ENCODE measurements around the gene ZNF556.

DNA sequence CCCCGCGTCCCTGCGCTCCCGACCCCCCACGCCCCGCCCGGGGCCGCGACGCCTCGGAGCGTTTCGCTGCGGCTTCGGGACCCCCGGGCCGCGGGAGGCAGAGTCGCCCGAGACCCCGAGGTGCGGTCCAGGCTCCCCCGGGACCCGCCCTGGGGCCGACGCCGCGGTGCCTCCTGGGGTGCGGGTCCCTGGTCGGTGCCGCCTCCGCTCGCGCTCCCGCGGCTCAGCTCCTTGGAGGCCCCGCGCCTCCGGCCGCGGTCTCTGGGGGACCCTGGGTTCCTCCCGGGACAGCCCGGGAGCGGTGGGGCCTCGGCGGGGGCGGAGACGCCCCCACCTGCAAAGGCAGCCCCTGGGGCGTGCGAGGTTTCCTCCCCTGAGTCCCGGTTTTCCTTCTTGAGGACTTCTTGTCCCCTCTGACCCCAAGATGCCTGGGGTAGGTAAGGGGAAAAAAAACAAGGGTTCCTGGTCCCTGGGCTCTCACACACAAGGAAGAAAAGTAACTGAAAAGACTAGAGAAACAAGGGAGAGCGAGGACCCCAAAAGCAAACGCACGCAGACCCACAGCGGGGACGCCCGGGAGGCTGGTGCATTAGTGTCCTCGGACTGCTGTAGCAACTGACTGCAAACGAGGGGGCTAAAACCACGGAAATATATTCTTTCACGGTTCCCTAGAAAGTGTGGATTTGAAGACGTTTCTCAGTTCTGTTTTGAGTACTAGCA is 25.1 kb upstream of the ZNF556 start:
- TF ChIP-seq, protein P1, sequence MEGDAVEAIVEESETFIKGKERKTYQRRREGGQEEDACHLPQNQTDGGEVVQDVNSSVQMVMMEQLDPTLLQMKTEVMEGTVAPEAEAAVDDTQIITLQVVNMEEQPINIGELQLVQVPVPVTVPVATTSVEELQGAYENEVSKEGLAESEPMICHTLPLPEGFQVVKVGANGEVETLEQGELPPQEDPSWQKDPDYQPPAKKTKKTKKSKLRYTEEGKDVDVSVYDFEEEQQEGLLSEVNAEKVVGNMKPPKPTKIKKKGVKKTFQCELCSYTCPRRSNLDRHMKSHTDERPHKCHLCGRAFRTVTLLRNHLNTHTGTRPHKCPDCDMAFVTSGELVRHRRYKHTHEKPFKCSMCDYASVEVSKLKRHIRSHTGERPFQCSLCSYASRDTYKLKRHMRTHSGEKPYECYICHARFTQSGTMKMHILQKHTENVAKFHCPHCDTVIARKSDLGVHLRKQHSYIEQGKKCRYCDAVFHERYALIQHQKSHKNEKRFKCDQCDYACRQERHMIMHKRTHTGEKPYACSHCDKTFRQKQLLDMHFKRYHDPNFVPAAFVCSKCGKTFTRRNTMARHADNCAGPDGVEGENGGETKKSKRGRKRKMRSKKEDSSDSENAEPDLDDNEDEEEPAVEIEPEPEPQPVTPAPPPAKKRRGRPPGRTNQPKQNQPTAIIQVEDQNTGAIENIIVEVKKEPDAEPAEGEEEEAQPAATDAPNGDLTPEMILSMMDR (IDR thresholded peaks at IDR 0.05; ENCODE audit: low read depth, low read length), result no peak
- TF ChIP-seq POLR2A (IDR thresholded peaks at IDR 0.05; ENCODE audit: extremely low read depth, insufficient read length) (no peak), MYC (IDR thresholded peaks at IDR 0.05; ENCODE audit: low read depth, low read length) (no peak)
- TF ChIP-seq, protein P2, sequence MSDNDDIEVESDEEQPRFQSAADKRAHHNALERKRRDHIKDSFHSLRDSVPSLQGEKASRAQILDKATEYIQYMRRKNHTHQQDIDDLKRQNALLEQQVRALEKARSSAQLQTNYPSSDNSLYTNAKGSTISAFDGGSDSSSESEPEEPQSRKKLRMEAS (IDR thresholded peaks at IDR 0.05; ENCODE audit: low read depth, low read length), result no peak

All from NB4 (cell line).